IPS-15b (cell line): ENCODE measurements around the gene DROSHA.

Experiments used
- H3K27me3 ChIP-seq: one replicate; pipeline ENCODE4 v1.6.1; 2013; ENCODE audit warnings: low read length; ENCODE audit not compliant: control insufficient read depth, insufficient read depth
- H3K36me3 ChIP-seq: one replicate; pipeline ENCODE4 v1.6.1; 2013; ENCODE audit warnings: low read length; ENCODE audit not compliant: control insufficient read depth, insufficient read depth
- H3K4me1 ChIP-seq: one replicate; pipeline ENCODE4 v1.6.1; 2013; ENCODE audit warnings: mild to moderate bottlenecking, low read length; ENCODE audit not compliant: control insufficient read depth, insufficient read depth
- H3K4me3 ChIP-seq: one replicate; pipeline ENCODE4 v1.5.1; 2013; ENCODE audit warnings: low read depth, low read length
- H3K9ac ChIP-seq: one replicate; pipeline ENCODE4 v1.6.1; 2013; ENCODE audit warnings: low read depth, mild to moderate bottlenecking, low read length
- H3K9me3 ChIP-seq: one replicate; pipeline ENCODE4 v1.6.1; 2013; ENCODE audit warnings: mild to moderate bottlenecking, low read length; ENCODE audit not compliant: control insufficient read depth, insufficient read depth

DROSHA gene

DNA sequence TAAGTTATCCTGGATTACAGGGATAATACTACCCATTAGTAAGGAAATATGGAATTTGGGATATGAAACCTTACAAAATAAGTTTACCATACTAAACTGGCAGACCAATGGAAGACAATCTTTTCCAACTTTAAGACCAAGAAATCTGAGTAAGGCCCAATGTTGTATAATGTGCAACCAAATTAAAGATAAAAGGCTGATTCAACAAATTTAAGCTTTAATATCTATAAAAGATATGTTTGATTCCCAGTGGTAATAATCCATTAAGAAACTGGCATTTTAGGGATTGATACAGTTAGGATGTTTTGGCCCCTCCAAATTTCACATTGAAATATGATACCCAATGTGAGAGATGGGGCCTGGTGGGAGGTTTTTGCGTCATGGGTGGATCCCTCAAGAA lies 66.6 kb downstream of the DROSHA start:
- no peaks in the 10 kb centered on the region for H3K27me3 ChIP-seq
- H3K4me1 ChIP-seq, result no peaks in the 10 kb centered on the region
- H3K4me3 ChIP-seq, result no peak overlapping the region
- H3K9ac ChIP-seq, result no peak overlapping the region
- peaks cover 8% of the 10 kb centered on the region for H3K9me3 ChIP-seq
- H3K36me3 ChIP-seq, result peaks cover 27% of the 10 kb centered on the region

DNA sequence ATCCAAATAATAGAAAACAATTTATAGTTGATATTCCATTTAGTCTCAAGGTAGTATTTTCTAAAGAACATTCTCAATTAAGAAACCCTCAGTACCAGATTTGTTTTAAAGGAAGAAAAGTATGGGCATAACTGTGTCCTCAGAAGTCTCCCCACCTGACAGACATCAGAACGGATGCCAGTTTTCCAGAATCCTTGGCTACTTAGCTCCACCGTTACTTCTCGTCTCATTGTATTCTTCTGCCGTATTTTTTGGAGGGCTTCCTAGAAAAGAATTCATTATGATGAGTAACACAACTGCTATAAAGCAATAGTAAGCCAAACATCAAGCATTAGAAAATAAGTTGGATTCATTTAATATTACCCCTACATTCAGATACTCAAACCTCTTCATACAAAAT lies 67.8 kb downstream of the DROSHA start:
- H3K27me3 ChIP-seq, result no peaks in the 10 kb centered on the region
- H3K36me3 ChIP-seq, result peaks cover 27% of the 10 kb centered on the region
- no peaks in the 10 kb centered on the region for H3K4me1 ChIP-seq
- peaks cover 8% of the 10 kb centered on the region for H3K9me3 ChIP-seq
- H3K4me3 ChIP-seq, result no peak overlapping the region
- no peak overlapping the region for H3K9ac ChIP-seq

DNA sequence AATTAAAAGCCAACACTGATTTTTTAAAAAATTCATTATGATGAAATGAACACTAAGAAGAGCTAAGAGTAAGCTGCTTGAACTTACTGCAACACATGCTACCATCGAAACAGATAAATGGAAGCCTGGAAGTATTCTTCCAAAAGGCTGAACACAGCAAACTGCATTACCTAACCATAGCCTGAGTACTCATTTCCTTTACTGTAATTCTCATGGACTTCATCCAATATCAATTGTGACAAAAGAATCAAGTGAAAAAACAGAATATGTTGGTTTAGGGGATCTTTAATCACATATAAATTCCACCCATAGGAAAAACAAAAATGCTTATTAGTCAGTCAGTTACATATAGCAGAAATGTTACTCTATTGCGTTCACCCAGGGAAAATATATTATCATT lies 68.5 kb downstream of the DROSHA start:
- no peak overlapping the region for H3K9ac ChIP-seq
- peaks cover 27% of the 10 kb centered on the region for H3K36me3 ChIP-seq
- no peak overlapping the region for H3K4me3 ChIP-seq
- H3K27me3 ChIP-seq, result no peaks in the 10 kb centered on the region
- peaks cover 8% of the 10 kb centered on the region for H3K9me3 ChIP-seq
- H3K4me1 ChIP-seq, result no peaks in the 10 kb centered on the region

- H3K4me1 ChIP-seq, result no peaks in the 10 kb centered on the region
- H3K9me3 ChIP-seq, result peaks cover 8% of the 10 kb centered on the region
- H3K4me3 ChIP-seq, result no peak overlapping the region
- H3K36me3 ChIP-seq, result peaks cover 14% of the 10 kb centered on the region
- H3K27me3 ChIP-seq, result no peaks in the 10 kb centered on the region
- no peak overlapping the region for H3K9ac ChIP-seq
Observed at GRCh38 chr5:31459594-31459993, 72.3 kb downstream of the DROSHA start.

DNA sequence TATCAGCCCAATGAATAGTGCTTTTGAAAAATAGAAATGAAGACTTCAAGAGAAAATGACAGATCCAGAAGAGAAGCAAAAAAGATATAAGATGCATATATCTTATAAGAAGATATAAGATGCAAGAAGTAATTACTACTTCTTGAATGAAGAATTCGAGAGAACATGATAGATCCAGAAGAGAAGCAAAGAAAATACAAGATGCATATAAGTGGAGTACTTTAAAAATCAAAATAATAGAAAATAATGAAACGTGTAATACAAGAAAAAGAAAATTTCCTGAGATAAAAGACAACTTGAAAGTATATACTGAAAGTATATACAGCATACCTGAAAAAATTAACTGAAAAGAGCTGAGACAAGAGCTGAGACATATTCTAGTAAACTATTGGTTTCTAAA lies 76.7 kb downstream of the DROSHA start:
- Histone ChIP-seq H3K4me1 (peaks cover 10% of the 10 kb centered on the region), H3K27me3 (no peaks in the 10 kb centered on the region), H3K36me3 (peaks cover 7% of the 10 kb centered on the region), H3K4me3 (no peak overlapping the region), H3K9ac (no peak overlapping the region), H3K9me3 (no peaks in the 10 kb centered on the region)

DNA sequence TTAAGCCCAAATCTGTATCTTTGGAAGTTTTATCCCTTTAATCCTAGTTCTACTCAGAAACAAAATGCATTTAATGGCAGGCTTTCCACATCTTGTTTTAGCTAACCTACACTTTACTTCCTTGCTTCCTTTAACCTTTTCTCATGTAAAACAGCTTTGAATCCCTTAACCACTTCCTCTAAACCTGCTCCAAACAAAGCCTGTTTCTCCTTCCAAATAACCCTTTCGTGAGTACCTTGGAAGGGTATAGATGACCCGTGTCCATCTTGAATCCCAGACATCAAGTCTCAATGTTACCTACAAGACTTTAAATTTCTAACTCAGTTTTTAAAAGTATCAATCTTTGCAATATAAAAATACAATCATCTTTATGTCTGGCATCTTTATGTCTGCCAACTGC lies 78.4 kb downstream of the DROSHA start:
- Histone ChIP-seq H3K4me3 (peak overlapping the region; percentile 18), H3K9me3 (no peaks in the 10 kb centered on the region), H3K4me1 (peaks cover 10% of the 10 kb centered on the region), H3K36me3 (peaks cover 7% of the 10 kb centered on the region), H3K27me3 (no peaks in the 10 kb centered on the region), H3K9ac (no peak overlapping the region)

DNA sequence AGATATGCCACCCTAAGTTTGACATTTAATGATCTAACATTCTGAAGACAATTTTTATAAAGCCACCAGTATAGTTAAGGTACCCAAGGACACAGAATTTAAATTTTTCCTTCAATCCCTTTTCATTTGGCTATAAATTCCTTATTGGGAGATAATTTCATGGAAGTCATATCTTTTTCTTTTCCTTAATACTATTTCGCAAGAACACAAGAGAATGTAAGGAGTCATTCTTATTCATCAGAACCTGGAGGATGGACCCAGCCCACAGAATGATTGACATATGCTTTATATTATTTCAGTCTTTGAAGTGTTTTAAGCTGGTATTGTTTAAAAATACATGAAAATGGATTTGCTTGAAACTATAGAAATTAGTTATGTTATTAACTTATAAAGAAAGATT lies 79.6 kb downstream of the DROSHA start:
- no peak overlapping the region for H3K4me3 ChIP-seq
- no peaks in the 10 kb centered on the region for H3K9me3 ChIP-seq
- peaks cover 10% of the 10 kb centered on the region for H3K4me1 ChIP-seq
- H3K9ac ChIP-seq, result no peak overlapping the region
- H3K27me3 ChIP-seq, result no peaks in the 10 kb centered on the region
- peaks cover 7% of the 10 kb centered on the region for H3K36me3 ChIP-seq

GRCh38 chr5:31449962-31450361 lies 81.9 kb downstream of the DROSHA start:
- Histone ChIP-seq H3K4me1 (peaks cover 10% of the 10 kb centered on the region), H3K9me3 (no peaks in the 10 kb centered on the region), H3K9ac (no peak overlapping the region), H3K36me3 (peaks cover 7% of the 10 kb centered on the region), H3K27me3 (no peaks in the 10 kb centered on the region), H3K4me3 (no peak overlapping the region)

GRCh38 chr5:31449174-31449573 lies 82.7 kb downstream of the DROSHA start:
- Histone ChIP-seq H3K9me3 (no peaks in the 10 kb centered on the region), H3K4me1 (peaks cover 10% of the 10 kb centered on the region), H3K9ac (no peak overlapping the region), H3K27me3 (no peaks in the 10 kb centered on the region), H3K4me3 (no peak overlapping the region), H3K36me3 (peaks cover 7% of the 10 kb centered on the region)

DNA sequence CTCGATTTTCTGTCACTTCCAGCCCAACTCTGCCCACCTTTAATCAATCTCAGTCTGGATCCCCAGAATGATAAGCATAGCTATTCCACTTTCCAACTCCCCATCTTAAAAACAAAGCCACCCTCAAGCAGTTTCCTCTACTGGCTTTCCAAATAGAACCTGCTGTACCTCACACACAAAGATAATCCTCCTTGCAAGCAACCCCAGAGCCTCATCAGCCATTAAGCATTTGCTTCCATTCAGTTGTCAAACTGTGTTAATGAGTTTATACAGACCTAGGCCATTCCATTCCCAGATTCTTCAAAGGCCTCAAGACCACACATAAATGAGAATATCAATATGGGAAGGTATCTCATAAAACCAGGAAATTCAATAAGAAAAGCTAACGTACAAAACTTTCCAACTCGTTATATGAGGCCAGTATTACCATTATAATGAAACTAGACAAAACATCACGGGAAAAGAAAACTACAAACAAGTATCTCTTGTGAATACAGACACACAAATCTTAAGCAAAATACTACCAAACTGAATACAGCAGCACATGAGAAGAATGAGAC lies 86.8 kb downstream of the DROSHA start:
- H3K36me3 ChIP-seq, result no peaks in the 10 kb centered on the region
- H3K9me3 ChIP-seq, result no peaks in the 10 kb centered on the region
- no peak overlapping the region for H3K9ac ChIP-seq
- no peak overlapping the region for H3K4me3 ChIP-seq
- H3K27me3 ChIP-seq, result no peaks in the 10 kb centered on the region
- no peaks in the 10 kb centered on the region for H3K4me1 ChIP-seq

GRCh38 chr5:31443572-31443971 lies 88.3 kb downstream of the DROSHA start:
- no peaks in the 10 kb centered on the region for H3K27me3 ChIP-seq
- no peak overlapping the region for H3K4me3 ChIP-seq
- H3K4me1 ChIP-seq, result no peaks in the 10 kb centered on the region
- H3K9me3 ChIP-seq, result no peaks in the 10 kb centered on the region
- peaks cover 1% of the 10 kb centered on the region for H3K36me3 ChIP-seq
- no peak overlapping the region for H3K9ac ChIP-seq

GRCh38 chr5:31442058-31442745 lies 89.7 kb downstream of the DROSHA start:
- Histone ChIP-seq H3K4me1 (no peaks in the 10 kb centered on the region), H3K9ac (no peak overlapping the region), H3K27me3 (no peaks in the 10 kb centered on the region), H3K9me3 (no peaks in the 10 kb centered on the region), H3K4me3 (no peak overlapping the region), H3K36me3 (peaks cover 2% of the 10 kb centered on the region)
